T-helper 1 cell treated with Interleukin-12 subunit alpha and Interleukin-12 subunit beta and Interleukin-4 antibody, amounts not matched to agents 30 μg/mL and 1 μg/mL, for 36 hours (primary cell): Measurements from ENCODE around the gene HS3ST6.
"Not testable (repeated sequence)": the region's sequence is repeated elsewhere in the genome, so short reads cannot be mapped to it uniquely, and the experiment has no call there.

Experiments used
- H3K27ac Mint-ChIP-seq: one replicate; pipeline ENCODE4 v1.8.0; 2021; ENCODE audit warnings: mild to moderate bottlenecking, mixed read lengths
- H3K27me3 Mint-ChIP-seq: one replicate; pipeline ENCODE4 v1.8.0; 2021; ENCODE audit warnings: low read depth, mixed read lengths
- H3K36me3 Mint-ChIP-seq: one replicate; pipeline ENCODE4 v1.8.0; 2021; ENCODE audit warnings: low read depth, mixed read lengths
- H3K4me1 Mint-ChIP-seq: one replicate; pipeline ENCODE4 v1.8.0; 2021; ENCODE audit warnings: low read depth, mixed read lengths
- H3K4me3 Mint-ChIP-seq: one replicate; pipeline ENCODE4 v1.8.0; 2021; ENCODE audit warnings: mild to moderate bottlenecking, moderate library complexity, mixed read lengths
- H3K9me3 Mint-ChIP-seq: one replicate; pipeline ENCODE4 v1.8.0; 2021; ENCODE audit warnings: mixed read lengths

The HS3ST6 gene

GRCh38 chr16:1895068-1895467, 23.1 kb downstream of the HS3ST6 start:
- Mint-ChIP-seq H3K27me3 (peaks cover 9% of the 10 kb centered on the region), H3K9me3 (no peaks in the 10 kb centered on the region), H3K4me1 (no peaks in the 10 kb centered on the region), H3K36me3 (no peaks in the 10 kb centered on the region), H3K4me3 (no peak overlapping the region), H3K27ac (no peak overlapping the region)

DNA sequence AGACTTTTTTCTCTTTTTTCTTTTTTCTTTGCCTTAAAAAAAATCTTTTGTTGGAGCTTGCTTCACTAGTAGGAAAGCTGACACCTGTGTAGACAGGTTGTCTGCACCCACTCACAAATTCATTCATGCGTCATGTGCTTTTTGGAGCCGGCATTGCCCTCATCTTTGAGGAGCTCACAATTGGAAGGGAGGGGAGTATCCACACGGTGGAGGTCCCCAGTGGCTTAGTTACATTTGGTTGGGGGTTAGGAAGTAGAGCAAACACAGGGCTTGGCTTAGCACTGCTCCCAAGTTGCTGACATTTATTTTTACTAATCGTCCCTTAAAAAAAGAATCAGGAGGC, 27.5 kb downstream of the HS3ST6 start:
- Mint-ChIP-seq H3K36me3 (no peaks in the 10 kb centered on the region), H3K9me3 (no peaks in the 10 kb centered on the region), H3K27ac (no peak overlapping the region), H3K4me1 (no peaks in the 10 kb centered on the region), H3K4me3 (no peak overlapping the region), H3K27me3 (peaks cover 13% of the 10 kb centered on the region)

GRCh38 chr16:1890024-1890707, 28.0 kb downstream of the HS3ST6 start:
- H3K4me1 Mint-ChIP-seq = no peaks in the 10 kb centered on the region
- H3K27me3 Mint-ChIP-seq = peaks cover 15% of the 10 kb centered on the region
- no peaks in the 10 kb centered on the region for H3K36me3 Mint-ChIP-seq
- no peaks in the 10 kb centered on the region for H3K9me3 Mint-ChIP-seq
- no peak overlapping the region for H3K4me3 Mint-ChIP-seq
- H3K27ac Mint-ChIP-seq = no peak overlapping the region

GRCh38 chr16:1887711-1888354, 30.4 kb downstream of the HS3ST6 start:
- Mint-ChIP-seq H3K9me3 (no peaks in the 10 kb centered on the region), H3K27me3 (peaks cover 17% of the 10 kb centered on the region), H3K27ac (no peak overlapping the region), H3K4me3 (no peak overlapping the region), H3K4me1 (no peaks in the 10 kb centered on the region), H3K36me3 (no peaks in the 10 kb centered on the region)

- no peak overlapping the region for H3K27ac Mint-ChIP-seq
- no peaks in the 10 kb centered on the region for H3K4me1 Mint-ChIP-seq
- peaks cover 13% of the 10 kb centered on the region for H3K27me3 Mint-ChIP-seq
- no peaks in the 10 kb centered on the region for H3K9me3 Mint-ChIP-seq
- no peak overlapping the region for H3K4me3 Mint-ChIP-seq
- no peaks in the 10 kb centered on the region for H3K36me3 Mint-ChIP-seq
These were observed 33.3 kb downstream of the HS3ST6 start for GRCh38 chr16:1884889-1885288.

DNA sequence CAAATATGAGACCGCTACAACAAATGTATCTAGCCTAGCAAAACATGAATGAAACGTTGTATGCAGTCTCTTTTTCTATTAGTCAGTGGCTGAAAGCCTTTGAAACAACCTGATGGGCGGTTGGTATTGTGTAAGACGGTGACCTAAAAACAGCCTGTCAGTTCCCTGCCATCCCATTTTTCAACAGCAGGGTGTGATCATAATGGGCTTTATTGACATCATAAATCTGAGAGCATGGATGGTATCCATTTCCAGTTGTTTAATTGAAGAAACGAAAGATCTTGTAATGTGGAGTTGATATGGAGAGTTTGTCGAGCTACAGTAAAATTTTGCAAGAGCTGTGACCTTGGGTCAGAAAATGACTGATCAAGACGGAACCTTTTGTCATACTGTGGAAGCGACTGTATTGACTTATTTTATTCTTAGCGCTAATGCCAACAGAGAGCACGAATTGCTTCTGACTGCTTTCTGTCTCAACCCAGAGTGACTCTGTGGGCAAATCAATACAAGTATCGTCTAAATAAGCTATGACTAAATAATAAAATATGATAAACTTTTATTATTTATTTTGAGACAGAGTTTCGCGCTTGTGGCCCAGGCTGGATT, 34.0 kb downstream of the HS3ST6 start:
- H3K4me3 Mint-ChIP-seq = no peak overlapping the region
- H3K9me3 Mint-ChIP-seq = no peaks in the 10 kb centered on the region
- no peaks in the 10 kb centered on the region for H3K4me1 Mint-ChIP-seq
- no peaks in the 10 kb centered on the region for H3K36me3 Mint-ChIP-seq
- peaks cover 13% of the 10 kb centered on the region for H3K27me3 Mint-ChIP-seq
- no peak overlapping the region for H3K27ac Mint-ChIP-seq

DNA sequence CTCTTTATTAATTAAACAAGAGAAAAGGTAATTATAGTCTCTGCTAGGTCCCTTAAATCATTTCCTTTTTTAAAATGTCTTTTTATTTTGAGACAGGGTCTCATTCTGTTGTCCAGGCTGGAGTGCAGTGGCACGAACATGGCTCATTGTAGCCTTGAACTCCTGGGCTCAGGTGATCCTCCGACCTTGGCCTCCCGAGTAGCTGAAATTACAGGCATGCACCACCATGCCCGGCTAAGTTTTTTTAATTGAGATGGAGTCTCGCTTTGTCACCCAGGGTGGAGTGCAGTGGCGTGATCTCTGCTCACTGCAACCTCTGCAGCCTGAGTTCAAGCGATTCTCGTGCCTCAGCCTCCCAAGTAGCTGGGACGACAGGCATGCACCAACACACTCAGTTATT, 37.0 kb downstream of the HS3ST6 start:
- H3K4me3 Mint-ChIP-seq, H3K27ac Mint-ChIP-seq, H3K4me1 Mint-ChIP-seq, H3K36me3 Mint-ChIP-seq, H3K9me3 Mint-ChIP-seq: not testable (repeated sequence)
- H3K27me3 Mint-ChIP-seq = peaks cover 22% of the 10 kb centered on the region

GRCh38 chr16:1879477-1879876, 38.7 kb downstream of the HS3ST6 start:
- H3K27ac Mint-ChIP-seq = no peak overlapping the region
- no peak overlapping the region for H3K4me3 Mint-ChIP-seq
- no peaks in the 10 kb centered on the region for H3K9me3 Mint-ChIP-seq
- H3K4me1 Mint-ChIP-seq = no peaks in the 10 kb centered on the region
- no peaks in the 10 kb centered on the region for H3K36me3 Mint-ChIP-seq
- peaks cover 20% of the 10 kb centered on the region for H3K27me3 Mint-ChIP-seq

DNA sequence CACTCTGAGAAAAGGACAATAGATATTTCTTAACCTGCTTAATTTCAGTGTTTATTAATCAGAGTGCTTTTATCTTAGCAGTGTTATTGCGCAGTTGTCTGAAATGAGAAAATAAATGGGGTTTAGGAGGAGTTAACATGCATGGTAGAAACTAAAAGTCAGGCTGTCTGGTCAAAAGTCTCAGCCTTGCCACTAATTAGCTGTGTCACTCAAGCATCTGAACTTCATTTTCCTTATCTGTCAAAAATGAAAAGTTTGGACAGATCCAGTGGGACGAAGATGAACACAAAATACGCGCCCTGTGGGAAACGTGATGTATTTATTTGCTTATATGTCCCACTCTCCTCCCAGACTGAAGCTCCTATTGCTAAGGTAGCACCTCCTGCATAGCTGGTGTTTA, 40.0 kb downstream of the HS3ST6 start:
- Mint-ChIP-seq H3K9me3 (no peaks in the 10 kb centered on the region), H3K4me1 (no peaks in the 10 kb centered on the region), H3K27me3 (peaks cover 17% of the 10 kb centered on the region), H3K27ac (no peak overlapping the region), H3K4me3 (no peak overlapping the region), H3K36me3 (no peaks in the 10 kb centered on the region)

GRCh38 chr16:1877804-1878203, 40.4 kb downstream of the HS3ST6 start:
- Mint-ChIP-seq H3K4me1 (no peaks in the 10 kb centered on the region), H3K27ac (no peak overlapping the region), H3K27me3 (peaks cover 17% of the 10 kb centered on the region), H3K36me3 (no peaks in the 10 kb centered on the region), H3K4me3 (no peak overlapping the region), H3K9me3 (no peaks in the 10 kb centered on the region)

GRCh38 chr16:1877089-1877488, 41.1 kb downstream of the HS3ST6 start:
- Mint-ChIP-seq H3K9me3 (no peaks in the 10 kb centered on the region), H3K27me3 (peaks cover 23% of the 10 kb centered on the region), H3K4me3 (no peak overlapping the region), H3K4me1 (peaks cover 3% of the 10 kb centered on the region), H3K36me3 (no peaks in the 10 kb centered on the region), H3K27ac (no peak overlapping the region)

DNA sequence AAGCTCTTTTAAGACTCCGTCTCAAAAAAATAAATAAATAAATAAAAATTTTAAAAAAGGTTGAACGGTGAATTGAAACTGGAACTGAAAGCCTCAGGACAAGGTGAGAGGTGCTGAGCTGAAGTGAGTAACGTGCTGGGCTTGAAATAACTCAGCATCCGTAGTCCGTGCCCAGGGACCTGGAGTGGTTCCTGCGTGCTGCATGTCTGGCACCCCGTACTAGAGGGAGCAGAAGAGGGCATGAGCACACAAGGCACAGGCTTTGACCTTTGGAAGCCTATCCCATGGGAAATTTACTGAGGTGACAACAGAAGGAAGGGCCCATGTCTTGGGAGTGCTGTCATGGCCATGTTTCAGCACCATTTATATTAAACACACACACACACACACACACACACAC, 41.7 kb downstream of the HS3ST6 start:
- Mint-ChIP-seq H3K9me3 (no peaks in the 10 kb centered on the region), H3K4me3 (no peak overlapping the region), H3K4me1 (peaks cover 3% of the 10 kb centered on the region), H3K27me3 (peaks cover 24% of the 10 kb centered on the region), H3K27ac (no peak overlapping the region), H3K36me3 (no peaks in the 10 kb centered on the region)

DNA sequence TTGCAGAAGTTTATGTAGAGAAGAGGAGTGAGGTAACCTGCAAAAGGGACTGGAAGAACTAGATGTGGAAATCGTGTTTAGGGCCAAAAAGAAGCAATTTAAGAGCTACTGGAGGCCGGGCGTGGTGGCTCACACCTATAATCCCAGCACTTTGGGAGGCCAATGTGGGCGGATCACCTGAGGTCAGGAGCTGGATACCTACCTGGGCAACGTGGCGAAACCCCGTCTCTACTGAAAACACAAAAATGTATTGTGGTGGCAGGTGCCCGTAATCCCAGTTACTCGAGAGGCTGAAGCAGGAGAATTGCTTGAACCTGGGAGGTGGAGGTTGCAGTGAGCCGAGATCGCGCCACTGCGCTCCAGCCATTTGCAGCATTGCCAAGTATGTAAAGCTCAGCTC, 42.1 kb downstream of the HS3ST6 start:
- H3K4me3 Mint-ChIP-seq, H3K36me3 Mint-ChIP-seq, H3K4me1 Mint-ChIP-seq, H3K9me3 Mint-ChIP-seq, H3K27ac Mint-ChIP-seq: not testable (repeated sequence)
- H3K27me3 Mint-ChIP-seq = peaks cover 24% of the 10 kb centered on the region

- Mint-ChIP-seq H3K27me3 (peaks cover 27% of the 10 kb centered on the region), H3K4me1 (peaks cover 3% of the 10 kb centered on the region), H3K4me3 (no peak overlapping the region), H3K36me3 (no peaks in the 10 kb centered on the region), H3K27ac (no peak overlapping the region), H3K9me3 (no peaks in the 10 kb centered on the region)
These were observed 43.4 kb downstream of the HS3ST6 start for GRCh38 chr16:1874854-1875253.

DNA sequence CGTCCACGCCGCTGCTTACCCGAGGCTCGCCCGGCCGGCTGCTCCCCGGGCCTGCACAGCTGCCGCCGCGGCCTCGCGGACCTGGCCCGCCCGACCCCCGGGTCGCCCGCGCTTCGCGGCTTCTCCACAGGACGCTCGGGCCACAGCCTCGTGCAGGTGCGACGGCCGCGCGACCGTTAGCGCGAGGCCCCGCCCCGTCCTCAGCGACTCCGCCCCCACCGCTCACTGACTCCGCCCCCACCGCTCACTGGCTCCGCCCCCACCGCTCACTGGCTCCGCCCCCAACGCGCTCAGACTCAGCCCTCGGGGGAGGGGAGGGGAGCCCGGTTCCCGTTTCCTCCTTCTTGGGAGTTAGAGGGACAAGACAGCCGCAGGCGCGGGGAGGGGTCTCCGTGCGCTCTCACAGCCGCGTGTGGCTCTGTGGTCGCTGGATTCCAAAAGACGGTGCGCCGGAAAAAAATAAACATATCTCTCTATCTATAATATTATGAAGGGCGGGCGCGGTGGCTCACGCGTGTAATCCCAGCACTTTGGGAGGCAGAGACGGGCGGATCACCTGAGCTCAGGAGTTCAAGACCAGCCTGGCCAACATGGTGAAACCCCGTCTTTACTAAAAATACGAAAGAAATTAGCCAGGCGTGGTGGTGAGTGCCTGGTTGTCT, 46.1 kb downstream of the HS3ST6 start, which contains the start of gene MEIOB:
Gene MEIOB, minus strand, starts transcription at position 191 of the 662 bp plus-strand sequence. CDS start 3,989 bp downstream, outside the sequence.
- Mint-ChIP-seq H3K27me3 (peaks cover 15% of the 10 kb centered on the region), H3K36me3 (no peaks in the 10 kb centered on the region), H3K4me3 (peak within 1 kb of the TSS; percentile 54), H3K9me3 (no peaks in the 10 kb centered on the region), H3K4me1 (peaks cover 3% of the 10 kb centered on the region), H3K27ac (no peak within 1 kb of the TSS)
